Measurements from ENCODE around the gene PCBD1.

The PCBD1 gene

GRCh38 chr10:70917226-70917625 is 28.9 kb upstream of the PCBD1 start:
- no peak for DNase-seq

DNA sequence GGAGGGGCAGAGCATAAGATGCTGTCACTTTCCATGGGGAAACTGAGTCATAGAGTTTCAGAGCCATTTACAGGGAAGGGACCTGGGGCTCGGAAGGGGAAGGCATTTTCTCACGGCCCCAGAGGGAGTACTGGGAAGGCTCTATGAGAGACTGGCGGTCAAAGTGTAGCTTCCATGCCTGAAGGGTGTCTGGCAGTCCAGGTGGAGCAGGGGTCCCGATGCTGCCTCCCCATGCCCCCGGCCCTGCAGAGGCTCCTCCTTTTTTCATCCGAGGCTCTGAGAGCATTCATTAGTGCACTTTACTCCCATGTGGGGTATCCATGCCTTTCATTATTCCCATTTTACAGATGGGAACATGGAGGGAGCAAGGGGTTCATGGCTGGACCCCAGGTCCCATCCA is 27.9 kb upstream of the PCBD1 start:
- DNase-seq = no peak

DNA sequence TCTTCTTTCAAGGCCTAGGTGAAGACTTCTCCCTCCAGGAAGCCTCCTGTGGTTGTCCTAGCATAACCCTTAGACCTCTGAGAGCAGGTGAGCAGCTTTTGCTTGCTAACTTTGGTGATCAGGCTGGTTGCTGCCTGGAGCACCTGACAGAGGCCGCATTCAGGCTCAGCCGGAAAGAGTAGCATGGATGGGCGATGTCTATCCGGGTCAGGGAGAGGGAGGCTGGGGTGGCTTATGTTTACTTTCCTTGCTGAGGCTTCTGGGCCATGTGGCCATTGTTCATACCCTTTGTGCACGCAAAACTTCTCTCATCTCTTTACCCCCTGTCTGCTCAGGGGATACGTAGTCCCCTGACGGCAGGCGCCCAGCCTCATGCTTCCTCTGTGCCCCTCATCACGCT is 27.4 kb upstream of the PCBD1 start:
- DNase-seq = no peak

GRCh38 chr10:70915206-70915605 is 26.8 kb upstream of the PCBD1 start:
- no peak for DNase-seq

DNA sequence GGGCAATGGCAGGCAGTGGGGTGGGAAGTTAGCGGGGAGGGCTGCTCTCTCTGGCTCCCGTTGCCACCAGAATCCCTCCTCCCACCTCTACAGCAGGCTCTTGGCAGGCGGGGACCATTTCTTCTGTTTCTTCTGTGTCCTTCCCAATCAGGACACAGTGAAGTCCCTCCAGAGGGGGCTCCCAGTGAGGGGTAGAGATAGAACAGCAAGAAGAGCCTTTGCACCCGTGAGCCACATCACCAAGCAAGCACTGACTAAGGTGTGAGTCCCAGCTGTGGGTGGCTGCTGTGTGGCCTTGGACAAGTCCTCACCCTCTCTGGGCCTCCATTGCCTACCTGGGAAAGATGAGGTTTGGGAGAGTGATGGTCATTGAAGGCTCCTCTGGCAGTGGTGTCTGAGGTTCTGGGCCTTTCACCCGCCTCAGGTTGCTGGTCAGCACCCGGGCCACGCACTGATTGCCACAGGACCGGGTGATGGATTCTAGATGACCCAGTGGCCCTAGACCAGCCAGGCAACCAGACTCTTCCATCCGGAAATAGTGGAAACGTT is 26.0 kb upstream of the PCBD1 start:
- no peak for DNase-seq

DNA sequence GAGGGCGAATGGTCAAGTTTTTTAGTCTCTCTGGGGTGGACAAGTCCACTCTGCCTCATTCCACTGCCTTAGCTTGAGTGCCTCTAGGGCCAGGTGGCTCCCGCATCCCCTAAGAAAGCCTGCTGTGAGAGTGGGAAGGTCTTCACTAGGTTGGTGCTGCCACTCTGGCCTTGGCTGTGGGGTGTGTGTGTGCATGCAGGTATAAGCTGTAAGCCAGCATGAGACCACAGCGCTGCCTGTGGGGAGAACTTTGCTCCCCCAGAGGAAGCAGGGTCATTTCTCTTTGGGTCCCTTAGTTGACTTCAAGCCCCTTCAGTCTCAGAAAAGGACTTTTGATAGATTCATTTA is 25.5 kb upstream of the PCBD1 start:
- no peak for DNase-seq

- no peak for DNase-seq
These were observed 25.0 kb upstream of the PCBD1 start for GRCh38 chr10:70913191-70913892.

GRCh38 chr10:70912556-70912955 is 24.2 kb upstream of the PCBD1 start:
- DNase-seq = no peak

- DNase-seq = no peak
These were observed 23.0 kb upstream of the PCBD1 start for GRCh38 chr10:70911386-70911785.

GRCh38 chr10:70910486-70911341 is 22.3 kb upstream of the PCBD1 start:
- DNase-seq = no peak

DNA sequence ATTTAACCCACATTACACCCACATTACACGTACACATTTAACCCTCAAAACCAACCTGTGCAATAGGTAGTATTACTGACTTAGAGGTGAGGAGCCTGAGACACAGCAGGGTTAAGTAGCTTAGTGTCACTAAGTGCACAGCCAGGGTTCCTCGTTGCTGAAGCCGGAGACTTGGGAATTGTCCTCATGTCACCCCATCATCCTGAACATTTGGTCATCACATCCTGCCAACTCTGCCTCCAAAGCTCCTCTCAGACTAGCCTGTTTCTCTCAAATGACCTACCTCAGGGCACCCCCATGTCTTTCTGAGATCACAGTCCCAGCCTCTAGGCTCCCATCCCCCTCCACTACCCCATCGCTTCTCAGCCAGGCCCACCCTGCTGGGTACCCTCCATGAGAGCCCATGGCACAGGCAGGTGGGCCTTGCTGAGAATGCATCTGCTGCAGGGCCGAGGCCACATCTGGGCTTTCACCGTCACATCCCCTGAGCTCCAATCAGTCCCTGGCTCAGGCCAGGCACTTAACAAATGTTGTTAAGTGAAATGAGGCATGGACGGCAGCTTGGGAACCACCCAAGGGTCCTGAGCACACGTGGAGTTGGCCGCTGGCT is 21.1 kb upstream of the PCBD1 start:
- DNase-seq = no peak

DNA sequence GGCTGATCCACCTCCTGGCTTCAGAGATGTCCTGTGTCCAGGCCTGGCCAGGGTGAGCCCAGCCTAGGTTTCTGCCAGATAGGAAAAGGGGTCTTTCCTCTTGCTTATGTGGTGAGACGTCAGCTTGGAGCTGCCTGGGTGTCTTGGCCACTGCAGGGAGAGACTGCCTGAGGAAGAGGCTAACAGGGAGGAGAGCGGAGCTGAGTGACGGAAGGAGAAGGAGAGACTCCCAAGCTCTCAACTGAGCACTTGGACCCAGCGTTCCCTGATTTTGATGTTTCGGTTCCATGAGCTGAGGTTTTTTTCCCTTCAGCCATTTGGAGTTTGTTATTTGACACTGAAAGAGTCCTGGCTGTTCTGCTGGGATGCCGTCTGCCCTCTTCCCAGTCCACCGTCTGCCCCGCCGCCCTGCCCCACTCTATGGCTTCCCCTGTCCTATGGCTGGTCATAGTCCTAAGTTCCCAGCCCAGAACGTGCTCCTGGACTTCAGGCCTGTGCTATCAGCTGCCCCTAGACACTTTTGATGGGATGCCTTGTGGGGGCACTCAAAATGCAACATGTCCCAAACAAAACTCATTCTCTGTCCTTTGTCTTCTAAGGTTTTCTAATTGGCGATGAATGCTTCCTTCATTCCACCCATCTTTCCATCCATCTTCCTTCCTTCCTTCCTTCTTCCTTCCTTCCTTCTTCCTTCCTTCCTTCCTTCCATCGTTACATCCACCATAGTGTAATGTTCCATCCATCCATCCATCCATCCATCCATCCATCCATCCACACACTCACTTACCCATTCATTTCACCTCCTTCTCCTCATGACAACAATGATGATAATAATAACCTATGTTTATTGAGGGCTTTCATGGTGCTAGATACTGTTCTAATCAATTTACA is 20.3 kb upstream of the PCBD1 start:
- DNase-seq = peak; percentile 14

DNA sequence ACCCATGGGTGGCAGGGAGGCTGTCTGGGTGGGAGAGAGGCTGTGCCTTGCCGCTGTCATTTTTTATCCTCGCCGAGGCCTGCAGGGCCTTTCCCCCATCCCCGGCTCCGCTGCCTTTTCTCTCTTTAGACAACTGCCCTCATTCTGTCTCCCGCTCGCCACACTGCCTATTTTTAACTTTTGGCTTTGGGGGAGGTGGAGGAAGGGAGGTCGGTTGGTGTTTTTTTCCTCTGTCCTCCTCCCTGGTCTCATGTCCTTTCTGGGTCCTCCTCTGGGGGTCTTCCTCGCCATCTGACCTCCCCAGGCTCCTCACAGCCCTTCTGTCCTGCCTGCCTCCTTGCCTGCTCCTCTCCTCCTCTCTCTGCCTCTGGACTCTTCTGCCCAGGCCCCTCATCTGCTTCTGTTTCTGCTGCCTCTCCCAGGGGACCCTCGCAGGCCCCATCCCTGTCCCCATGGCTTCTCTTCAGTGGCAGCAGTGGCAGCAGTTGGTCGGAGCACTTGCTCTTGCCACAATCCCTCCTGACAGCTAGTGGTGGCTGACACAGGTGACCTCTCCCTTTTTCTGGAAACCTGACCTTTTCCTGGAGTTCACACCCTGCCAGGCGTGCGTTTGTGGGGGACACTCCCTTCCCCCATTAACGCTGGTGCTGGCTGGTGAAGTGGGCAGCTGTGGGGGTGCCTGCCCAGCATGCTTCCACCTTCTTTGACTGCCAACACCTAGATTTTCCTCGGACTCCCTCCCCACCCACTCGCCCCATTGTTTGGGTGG is 19.5 kb upstream of the PCBD1 start:
- peak; percentile 12 for DNase-seq

- DNase-seq = peak; percentile 19
These were observed 18.7 kb upstream of the PCBD1 start for GRCh38 chr10:70906953-70907636.

DNA sequence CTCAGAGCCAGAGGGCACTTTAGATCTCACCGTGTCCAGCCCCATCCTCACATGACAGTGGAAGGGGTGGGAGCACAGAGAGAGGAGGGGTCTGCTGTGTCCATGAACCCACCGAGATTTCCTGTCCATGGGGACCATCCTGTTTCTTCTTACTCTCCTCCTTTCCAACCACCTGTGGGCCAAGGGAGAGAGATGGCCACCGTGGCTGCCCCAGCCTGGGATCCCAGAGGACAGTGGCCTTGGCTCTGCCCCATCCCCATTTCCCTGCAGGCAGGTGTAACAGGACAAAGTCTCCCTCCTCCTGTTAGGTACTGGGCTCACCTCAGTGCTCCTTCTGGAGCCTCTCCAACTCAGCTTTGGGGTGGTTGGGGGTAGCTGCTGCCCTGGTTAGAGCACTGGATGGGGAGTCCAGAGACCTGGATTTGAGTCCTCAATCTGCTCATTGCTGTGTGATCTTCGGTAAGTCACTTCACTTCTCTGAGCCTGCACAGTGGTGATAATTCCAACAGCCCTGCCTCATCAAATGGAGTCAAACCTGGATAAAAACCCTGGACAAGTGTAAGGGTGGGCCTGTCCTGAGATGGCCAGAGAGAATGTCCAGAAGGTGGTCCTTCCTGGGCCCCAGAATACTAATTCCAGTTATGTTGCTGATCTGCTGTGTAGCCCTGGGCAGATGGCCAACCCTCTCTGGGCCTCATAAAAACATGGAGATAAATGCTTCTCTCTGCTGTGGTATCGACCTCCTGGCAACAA is 17.8 kb upstream of the PCBD1 start:
- DNase-seq = peak; percentile 16

DNA sequence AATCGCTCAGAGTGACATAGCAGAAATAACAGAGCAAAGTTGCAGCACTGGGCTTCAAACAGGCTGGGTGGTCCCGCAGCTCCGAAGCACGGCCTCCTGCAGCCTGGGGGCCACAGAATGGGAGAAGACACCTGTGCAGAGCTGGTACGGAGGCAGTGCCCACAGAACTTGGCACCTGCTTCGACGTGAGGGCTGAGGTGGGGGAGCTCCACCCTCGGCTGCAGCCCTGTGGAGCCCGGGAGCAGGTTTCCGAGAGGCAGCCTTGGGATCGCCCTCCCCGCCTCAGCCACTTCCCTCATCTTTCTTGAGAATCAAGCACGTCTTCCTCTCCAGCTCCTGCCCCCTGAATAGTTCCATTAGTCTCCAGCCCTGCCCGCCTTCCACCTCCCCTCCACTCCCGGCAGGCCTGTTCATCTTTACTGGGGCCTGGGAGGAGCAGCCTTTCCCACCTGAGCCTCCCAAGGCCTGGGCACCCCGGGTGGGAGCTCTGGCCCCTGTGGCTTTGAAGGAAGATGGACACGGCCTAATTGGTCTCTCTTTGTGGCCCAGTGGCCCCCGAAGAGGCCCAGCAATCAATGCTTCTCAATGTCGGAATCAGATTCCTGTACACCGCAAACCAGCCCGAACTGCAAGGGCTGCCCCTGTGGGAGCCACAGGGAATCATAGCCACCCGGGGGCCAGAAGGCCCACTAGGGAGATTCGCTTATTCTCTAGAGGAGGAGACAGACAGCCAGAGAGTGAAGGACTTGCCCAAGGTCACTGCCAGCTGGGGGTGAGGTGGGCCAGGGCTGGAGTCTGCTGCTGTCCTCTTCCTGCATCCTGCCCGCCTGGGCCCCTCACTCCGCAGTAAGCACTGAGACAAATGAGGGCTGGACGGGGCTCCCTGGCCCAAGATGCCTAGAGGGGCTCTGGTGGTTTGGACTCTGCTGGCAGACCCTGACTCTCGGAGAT is 17.0 kb upstream of the PCBD1 start:
- DNase-seq = peak; percentile 21

- no peak for DNase-seq
These were observed 15.0 kb upstream of the PCBD1 start for GRCh38 chr10:70903262-70903921.

- no peak for DNase-seq
These were observed 14.4 kb upstream of the PCBD1 start for GRCh38 chr10:70902661-70903261.

Data from activated CD4-positive, CD25-positive, alpha-beta regulatory T cell treated with anti-CD3 and anti-CD28 coated beads, Interleukin-2, amount 50 U/mL, for 72 hours (primary cell).